H9 (cell line): ENCODE results near the gene TMPRSS3. TPM values are rescaled to one million over a fixed set of nuclear protein-coding genes. Genes with fewer than 3 reads are reported as not detected.

Experiments used
- DNase-seq: peaks from one replicate; pipeline ENCODE4 v3.0.0-alpha.2; 2017
- H2AFZ ChIP-seq: one replicate; pipeline ENCODE4 v1.6.1; 2013; ENCODE audit warnings: mild to moderate bottlenecking, low read length, control low read depth, moderate library complexity
- H2AK5ac ChIP-seq: 2 replicates; pipeline ENCODE4 v1.6.1; 2013; ENCODE audit warnings: low read length, control low read depth, mixed read lengths; ENCODE audit not compliant: insufficient read length
- H2BK120ac ChIP-seq: one replicate; pipeline ENCODE4 v1.6.1; 2013; ENCODE audit warnings: low read depth, mild to moderate bottlenecking, low read length, control low read depth, inconsistent platforms; ENCODE audit not compliant: poor library complexity, severe bottlenecking
- H2BK12ac ChIP-seq: 2 replicates; pipeline ENCODE4 v1.6.1; 2013; ENCODE audit warnings: low read length, control low read depth, mixed read lengths, low read depth; ENCODE audit not compliant: insufficient read length
- H2BK15ac ChIP-seq: 2 replicates; pipeline ENCODE4 v1.6.1; 2013; ENCODE audit warnings: low read depth, low read length, control low read depth
- H2BK20ac ChIP-seq: one replicate; pipeline ENCODE4 v1.6.1; 2013; ENCODE audit warnings: low read depth, mild to moderate bottlenecking, low read length, control low read depth, inconsistent platforms; ENCODE audit not compliant: poor library complexity, severe bottlenecking
- H2BK5ac ChIP-seq: 2 replicates; pipeline ENCODE4 v1.6.1; 2013; ENCODE audit warnings: low read length, control low read depth, mixed read lengths; ENCODE audit not compliant: insufficient read length
- H3K14ac ChIP-seq: 2 replicates; pipeline ENCODE4 v1.6.1; 2013; ENCODE audit warnings: low read length, control low read depth; ENCODE audit not compliant: insufficient read depth
- H3K18ac ChIP-seq: 2 replicates; pipeline ENCODE4 v1.6.1; 2013; ENCODE audit warnings: low read depth, mild to moderate bottlenecking, mixed read lengths, low read length, control low read depth; ENCODE audit not compliant: insufficient read length
- H3K23ac ChIP-seq: 2 replicates; pipeline ENCODE4 v1.6.1; 2013; ENCODE audit warnings: low read length, control low read depth, mixed read lengths, low read depth; ENCODE audit not compliant: insufficient read length
- H3K23me2 ChIP-seq: 2 replicates; pipeline ENCODE4 v1.6.1; 2013; ENCODE audit warnings: low read depth, mild to moderate bottlenecking, mixed read lengths, low read length, control low read depth; ENCODE audit not compliant: insufficient read length, poor library complexity, severe bottlenecking
- H3K27ac ChIP-seq: 2 replicates; pipeline ENCODE4 v1.5.1; 2013; ENCODE audit warnings: low read length, control low read depth, mixed read lengths, low read depth; ENCODE audit not compliant: insufficient read length
- H3K27me3 ChIP-seq: 2 replicates; pipeline ENCODE4 v1.6.1; 2013; ENCODE audit warnings: low read length, control low read depth, inconsistent platforms; ENCODE audit not compliant: insufficient read depth
- H3K4ac ChIP-seq: 2 replicates; pipeline ENCODE4 v1.6.1; 2013; ENCODE audit warnings: low read depth, mild to moderate bottlenecking, control low read depth, inconsistent platforms, low read length, moderate library complexity
- H3K4me1 ChIP-seq: 2 replicates; pipeline ENCODE4 v1.6.1; 2013; ENCODE audit warnings: low read length, control low read depth, inconsistent platforms; ENCODE audit not compliant: insufficient read depth
- H3K4me2 ChIP-seq: 2 replicates; pipeline ENCODE4 v1.6.1; 2013; ENCODE audit warnings: low read length, control low read depth, mixed read lengths; ENCODE audit not compliant: insufficient read length, insufficient read depth
- H3K56ac ChIP-seq: 2 replicates; pipeline ENCODE4 v1.6.1; 2013; ENCODE audit warnings: low read depth, mild to moderate bottlenecking, mixed read lengths, low read length, control low read depth; ENCODE audit not compliant: insufficient read length
- H3K79me1 ChIP-seq: 2 replicates; pipeline ENCODE4 v1.6.1; 2013; ENCODE audit warnings: low read depth, mild to moderate bottlenecking, moderate library complexity, low read length, control low read depth, inconsistent platforms; ENCODE audit not compliant: insufficient read depth, poor library complexity, severe bottlenecking
- H3K79me2 ChIP-seq: 2 replicates; pipeline ENCODE4 v1.6.1; 2013; ENCODE audit warnings: low read length, control low read depth, inconsistent platforms; ENCODE audit not compliant: insufficient read depth
- H3K9ac ChIP-seq: 2 replicates; pipeline ENCODE4 v1.6.1; 2013; ENCODE audit warnings: low read length, control low read depth, mixed read lengths; ENCODE audit not compliant: insufficient read length; ENCODE audit errors: extremely low read depth
- H3K9me3 ChIP-seq: one replicate; pipeline ENCODE4 v1.6.1; 2013; ENCODE audit warnings: low read depth, low read length, inconsistent platforms; ENCODE audit not compliant: control insufficient read depth
- H3T11ph ChIP-seq: one replicate; pipeline ENCODE4 v1.6.1; 2013; ENCODE audit warnings: mild to moderate bottlenecking, low read length, control low read depth, inconsistent platforms
- H4K20me1 ChIP-seq: one replicate; pipeline ENCODE4 v1.6.1; 2013; ENCODE audit not compliant: control insufficient read depth, insufficient read length, insufficient read depth
- H4K5ac ChIP-seq: 2 replicates; pipeline ENCODE4 v1.6.1; 2013; ENCODE audit warnings: low read depth, mild to moderate bottlenecking, mixed read lengths, low read length, control low read depth; ENCODE audit not compliant: insufficient read length
- H4K8ac ChIP-seq: replicated peaks from 2 replicates; pipeline ENCODE4 v1.6.1; 2013; ENCODE audit warnings: low read length, control low read depth, mixed read lengths, low read depth; ENCODE audit not compliant: insufficient read length
- H4K91ac ChIP-seq: 2 replicates; pipeline ENCODE4 v1.6.1; 2013; ENCODE audit warnings: low read depth, mild to moderate bottlenecking, moderate library complexity, mixed read lengths, low read length, control low read depth; ENCODE audit not compliant: insufficient read length
- H3K27ac Mint-ChIP-seq, 3 experiments: 2 replicates in 2 of 3; 3 replicates in 1 of 3; pipeline ENCODE4 v1.8.0; 2020 to 2021; ENCODE audit warnings: mixed read lengths in 3 of 3, mild to moderate bottlenecking in 1 of 3, moderate library complexity in 1 of 3
- H3K27me3 Mint-ChIP-seq: 2 replicates; pipeline ENCODE4 v1.8.0; 2021; ENCODE audit warnings: low read depth, mild to moderate bottlenecking, moderate library complexity, mixed read lengths
- H3K36me3 Mint-ChIP-seq, 3 experiments: 2 replicates in 2 of 3; 3 replicates in 1 of 3; pipeline ENCODE4 v1.8.0; 2020 to 2021; ENCODE audit warnings: low read depth in 3 of 3, mixed read lengths in 3 of 3; ENCODE audit not compliant: insufficient read depth in 1 of 3
- H3K4me1 Mint-ChIP-seq, 2 experiments: 2 replicates each; pipeline ENCODE4 v1.8.0; 2020; ENCODE audit warnings: mixed read lengths in 2 of 2
- H3K4me3 Mint-ChIP-seq, 2 experiments: 2 replicates in 1 of 2; 3 replicates in 1 of 2; pipeline ENCODE4 v1.8.0; 2020 to 2021; ENCODE audit warnings: mild to moderate bottlenecking in 2 of 2, mixed read lengths in 2 of 2, moderate library complexity in 1 of 2
- H3K9me3 Mint-ChIP-seq, 2 experiments: 2 replicates in 1 of 2; 3 replicates in 1 of 2; pipeline ENCODE4 v1.8.0; 2020; ENCODE audit warnings: mild to moderate bottlenecking in 2 of 2, mixed read lengths in 2 of 2, moderate library complexity in 1 of 2
- CTCF ChIP-seq: fragments of 200-600 bp; sonication (generic); conservative IDR thresholded peaks from 3 replicates; pipeline ENCODE4 v1.8.0; 2021; ENCODE audit warnings: antibody characterized with exemption, mild to moderate bottlenecking
- WGBS: extraction: QIAGEN DNeasy Blood & Tissue Kit; methylation state at CpG from one replicate; pipeline ENCODE4 v1.1.7; 2013; ENCODE audit warnings: missing lambda C conversion rate, low lambda C conversion rate, mixed read lengths; ENCODE audit not compliant: insufficient read length; ENCODE audit errors: extremely low coverage; 5-methylcytosine and 5-hydroxymethylcytosine counted together
- total RNA-seq: library from RNA; stranded (reverse); gene quantifications from 2 replicates; pipeline ENCODE4 v1.2.1, GENCODE V29; 2021

Gene TMPRSS3
- total RNA-seq, 1 experiment from 2014 or later = 0.31 TPM

DNA sequence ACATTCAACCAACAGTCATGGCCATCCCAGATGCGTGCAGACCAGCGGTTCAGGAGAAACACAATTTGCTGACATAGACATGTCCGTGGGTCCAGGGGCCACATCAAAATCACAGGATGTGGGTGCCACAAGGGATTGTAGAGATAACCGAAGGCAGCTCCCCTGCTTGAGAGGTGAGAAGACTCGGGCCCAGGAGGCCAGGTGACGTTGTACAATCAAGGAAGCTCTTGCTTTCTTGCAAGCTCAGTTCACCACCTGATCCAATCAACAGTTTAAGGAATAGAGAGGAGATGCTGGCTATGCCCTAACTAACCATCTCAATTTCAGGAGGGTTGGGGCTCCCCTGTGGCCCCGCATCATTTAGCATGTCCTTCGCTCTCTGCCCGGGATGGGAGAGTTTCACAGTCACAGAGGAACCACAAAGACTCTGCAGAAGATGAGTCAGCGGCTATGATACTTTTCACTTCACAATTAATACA is 27.4 kb upstream of the TMPRSS3 start:
- no peak overlapping the region for H2BK12ac ChIP-seq
- no peaks in the 10 kb centered on the region for H3K9me3 ChIP-seq
- no peak overlapping the region for H3T11ph ChIP-seq
- no peak overlapping the region for H3K4ac ChIP-seq
- no peaks in the 10 kb centered on the region for H3K27me3 ChIP-seq
- H3K36me3 Mint-ChIP-seq = no peaks in the 10 kb centered on the region
- H3K4me1 ChIP-seq = no peaks in the 10 kb centered on the region
- H2BK20ac ChIP-seq = no peak overlapping the region
- H3K56ac ChIP-seq = no peak overlapping the region
- no peak overlapping the region for H2BK5ac ChIP-seq
- H3K23me2 ChIP-seq = no peaks in the 10 kb centered on the region
- no peaks in the 10 kb centered on the region for H4K20me1 ChIP-seq
- no peak overlapping the region for H4K91ac ChIP-seq
- H3K23ac ChIP-seq = no peak overlapping the region
- H2BK15ac ChIP-seq = no peak overlapping the region
- no peak overlapping the region for H3K18ac ChIP-seq
- H3K27ac ChIP-seq = no peak overlapping the region
- no peaks in the 10 kb centered on the region for H3K79me2 ChIP-seq
- no peak for DNase-seq
- no peak overlapping the region for H4K8ac ChIP-seq
- no peak overlapping the region for H3K27ac Mint-ChIP-seq
- H4K5ac ChIP-seq = no peak overlapping the region
- H3K4me1 Mint-ChIP-seq = no peaks in the 10 kb centered on the region
- H2BK120ac ChIP-seq = no peak overlapping the region
- no peak overlapping the region for H3K14ac ChIP-seq
- no peaks in the 10 kb centered on the region; a peak in 1 of 5 replicates for H3K9me3 Mint-ChIP-seq
- H2AFZ ChIP-seq = no peak overlapping the region
- no peak for TF ChIP-seq CTCF
- H2AK5ac ChIP-seq = no peak overlapping the region
- no peak overlapping the region for H3K4me2 ChIP-seq
- H3K79me1 ChIP-seq = no peaks in the 10 kb centered on the region
- H3K27me3 Mint-ChIP-seq = peaks cover 45% of the 10 kb centered on the region
- no CpG with 5 or more reads among the region's 10 CpGs for WGBS
- no peak overlapping the region for H3K4me3 Mint-ChIP-seq
- H3K9ac ChIP-seq = no peak overlapping the region
